GM12872 (cell line): ENCODE results near the gene SOX15.

ENCODE experiments used
- CTCF ChIP-seq: IDR thresholded peaks from 3 replicates; pipeline ENCODE4 v1.5.1; 2011; ENCODE audit warnings: low read depth, mild to moderate bottlenecking, low read length, moderate library complexity; ENCODE audit not compliant: insufficient read depth

Gene SOX15

DNA sequence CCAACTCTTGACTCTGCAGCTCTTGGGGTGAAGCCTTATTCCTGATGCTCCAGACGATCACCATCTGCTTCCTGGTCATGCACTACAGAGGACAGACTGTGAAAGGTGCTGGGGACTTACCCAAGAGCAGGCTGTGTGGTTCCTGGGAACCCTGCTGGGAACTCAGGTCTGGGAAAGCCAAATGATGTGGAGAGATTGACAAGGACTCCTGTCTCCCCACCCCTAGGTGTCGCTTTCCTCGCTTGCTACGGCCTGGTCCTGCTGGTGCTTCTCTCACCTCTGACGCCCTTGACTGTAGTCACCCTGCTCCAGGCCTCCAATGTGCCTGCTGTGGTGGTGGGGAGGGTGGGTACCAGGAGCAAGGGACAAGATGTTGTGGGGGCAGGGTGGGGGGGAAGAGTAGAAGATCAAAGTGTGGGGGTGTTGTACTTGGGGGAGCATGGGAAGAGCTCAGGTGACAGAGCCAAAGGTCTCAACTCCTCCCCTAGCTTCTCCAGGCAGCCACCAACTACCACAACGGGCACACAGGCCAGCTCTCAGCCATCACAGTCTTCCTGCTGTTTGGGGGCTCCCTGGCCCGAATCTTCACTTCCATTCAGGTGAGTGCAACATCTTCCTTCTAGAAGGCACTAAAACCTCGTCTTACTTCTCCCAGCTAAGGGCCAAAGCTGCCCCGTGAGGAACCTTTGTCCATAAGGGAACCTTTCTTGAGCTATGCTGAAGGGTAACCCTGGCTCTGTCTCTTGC, 3.0 kb downstream of the SOX15 start:
- peak; percentile 69 for TF ChIP-seq CTCF

- TF ChIP-seq CTCF = no peak
Measured at GRCh38 chr17:7583253-7584109, 6.4 kb downstream of the SOX15 start, which contains the start of gene MPDU1. Gene MPDU1, plus strand, starts transcription at chr17:7583852. Its CDS starts 11 bp downstream, at chr17:7583863.

DNA sequence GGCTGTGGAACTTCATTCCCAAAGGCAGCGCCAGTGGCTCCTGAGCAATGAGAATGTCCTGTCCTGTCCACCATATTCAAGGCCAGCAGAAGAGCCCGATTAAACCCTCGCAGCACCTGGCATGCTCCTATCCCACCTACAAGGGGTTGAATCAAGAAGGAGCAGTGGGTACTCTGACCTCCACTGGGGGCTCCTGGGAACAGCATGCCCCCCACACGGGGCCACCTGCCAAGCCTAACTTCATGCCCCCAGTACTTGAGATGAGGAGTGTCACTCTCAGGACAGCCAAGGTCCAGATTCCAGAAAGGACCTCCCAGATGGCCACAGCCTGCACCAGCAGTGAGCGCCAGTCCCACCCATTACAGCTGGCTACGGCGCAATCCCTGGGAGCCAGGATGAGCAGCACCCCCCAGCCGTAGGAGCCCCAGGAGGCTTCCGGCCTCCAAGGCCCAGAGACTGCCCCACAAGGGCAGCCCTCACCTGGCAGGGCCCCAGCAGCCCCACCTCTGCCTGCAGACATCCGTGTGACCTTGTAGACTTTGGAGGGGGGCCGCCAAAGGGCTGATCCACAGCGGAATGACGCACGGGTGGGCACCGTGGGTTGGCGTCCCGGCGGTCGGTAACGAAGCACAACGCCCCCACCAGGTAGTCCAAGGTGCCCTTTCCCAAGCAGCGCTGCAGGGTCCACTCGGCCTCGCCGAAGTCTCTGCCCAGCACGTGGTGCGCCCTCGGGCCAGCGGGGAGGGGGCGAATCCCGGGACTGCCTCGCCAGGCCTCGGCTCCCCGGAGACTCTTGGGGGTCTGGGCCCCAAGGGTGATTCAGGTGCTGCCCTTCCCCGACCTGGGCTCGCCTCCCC, 7.3 kb downstream of the SOX15 start:
- no peak for TF ChIP-seq CTCF

DNA sequence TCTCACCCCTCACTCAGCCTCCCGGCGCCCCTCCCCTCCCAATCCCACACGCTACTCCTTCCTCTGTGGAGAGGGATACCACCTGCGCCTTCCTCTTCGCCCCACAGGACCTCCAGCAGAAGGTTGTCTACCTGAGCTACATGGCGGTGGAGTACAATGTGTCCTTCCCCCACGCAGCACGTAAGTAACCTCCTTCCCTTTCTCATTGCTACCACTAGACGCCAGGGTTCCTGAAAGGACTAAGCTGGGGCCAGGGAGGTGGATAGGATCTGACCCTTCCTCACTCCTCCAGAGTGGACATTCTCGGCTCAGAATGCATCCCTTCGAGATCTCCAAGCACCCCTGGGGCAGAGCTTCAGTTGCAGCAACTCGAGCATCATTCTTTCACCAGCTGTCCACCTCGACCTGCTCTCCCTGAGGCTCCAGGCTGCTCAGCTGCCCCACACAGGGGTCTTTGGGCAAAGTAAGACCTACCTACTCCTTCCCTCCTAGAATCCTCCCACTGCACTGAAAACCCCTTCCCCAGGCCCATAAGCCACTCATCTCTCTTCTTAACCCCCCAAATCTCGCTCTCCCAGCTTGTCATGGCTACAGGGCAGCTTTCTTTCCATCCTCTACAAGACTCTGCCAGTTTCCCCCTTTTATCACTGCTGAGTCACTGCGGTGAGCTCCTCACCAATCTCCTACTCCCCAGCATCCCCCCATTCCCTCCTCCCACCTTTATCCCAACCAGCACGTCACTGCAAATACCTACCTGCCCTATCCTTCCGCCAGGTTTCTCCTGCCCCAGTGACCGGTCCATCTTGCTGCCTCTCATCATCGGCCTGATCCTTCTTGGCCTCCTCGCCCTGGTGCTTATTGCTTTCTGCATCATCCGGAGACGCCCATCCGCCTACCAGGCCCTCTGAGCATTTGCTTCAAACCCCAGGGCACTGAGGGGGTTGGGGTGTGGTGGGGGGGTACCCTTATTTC, 9.0 kb downstream of the SOX15 start:
- TF ChIP-seq CTCF = no peak

DNA sequence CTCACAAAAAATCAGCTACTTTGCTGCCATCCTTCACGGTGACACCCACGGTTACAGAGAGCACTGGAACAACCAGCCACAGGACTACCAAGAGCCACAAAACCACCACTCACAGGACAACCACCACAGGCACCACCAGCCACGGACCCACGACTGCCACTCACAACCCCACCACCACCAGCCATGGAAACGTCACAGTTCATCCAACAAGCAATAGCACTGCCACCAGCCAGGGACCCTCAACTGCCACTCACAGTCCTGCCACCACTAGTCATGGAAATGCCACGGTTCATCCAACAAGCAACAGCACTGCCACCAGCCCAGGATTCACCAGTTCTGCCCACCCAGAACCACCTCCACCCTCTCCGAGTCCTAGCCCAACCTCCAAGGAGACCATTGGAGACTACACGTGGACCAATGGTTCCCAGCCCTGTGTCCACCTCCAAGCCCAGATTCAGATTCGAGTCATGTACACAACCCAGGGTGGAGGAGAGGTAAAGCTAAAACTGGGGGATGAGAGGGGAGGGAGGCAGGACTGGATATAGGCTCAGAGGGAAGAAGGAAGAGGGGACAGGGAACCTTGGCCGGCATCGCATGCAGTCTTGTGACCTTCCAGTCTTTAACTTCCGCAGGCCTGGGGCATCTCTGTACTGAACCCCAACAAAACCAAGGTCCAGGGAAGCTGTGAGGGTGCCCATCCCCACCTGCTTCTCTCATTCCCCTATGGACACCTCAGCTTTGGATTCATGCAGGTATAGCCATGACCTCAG, 9.9 kb downstream of the SOX15 start:
- no peak for TF ChIP-seq CTCF
